SK-N-MC (cell line): ENCODE data around the gene CAMTA1.

Experiments used
- EZH2 ChIP-seq: fragments of 200-600 bp; sonication (generic); IDR thresholded peaks from one replicate; pipeline ENCODE4 v1.6.1; 2017; ENCODE audit warnings: antibody characterized with exemption
- POLR2AphosphoS5 ChIP-seq: IDR thresholded peaks from 2 replicates; pipeline ENCODE4 v1.6.1; 2012; ENCODE audit warnings: mild to moderate bottlenecking, low read depth, low read length, borderline replicate concordance

DNA sequence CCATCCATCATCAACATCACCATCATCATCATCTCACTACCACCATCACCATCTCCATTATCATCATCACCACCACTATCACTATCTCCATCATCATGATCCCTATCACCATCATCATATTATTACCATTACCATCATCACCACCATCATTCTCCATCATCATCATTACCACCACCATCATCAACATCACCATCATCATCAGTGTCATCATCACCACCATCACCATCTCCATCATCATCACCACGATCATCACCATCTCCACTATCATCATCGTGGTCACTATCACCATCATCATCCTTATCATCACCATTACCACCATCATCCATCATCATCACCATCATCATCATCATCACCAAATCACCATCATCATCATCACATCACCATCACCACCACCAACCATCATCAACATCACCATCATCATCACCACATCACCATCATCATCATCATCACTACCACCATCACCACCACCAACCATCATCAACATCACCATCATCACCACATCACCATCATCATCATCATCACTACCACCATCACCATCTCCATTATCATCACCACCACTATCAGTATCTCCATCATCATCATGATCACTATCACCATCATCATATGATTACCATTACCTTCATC is 783.8 kb downstream of the CAMTA1 start:
- TF ChIP-seq EZH2 (no peak), POLR2AphosphoS5 (no peak)
